HG03575 (cell line): ENCODE measurements around the gene ARHGEF16.

ENCODE experiments used
- ATAC-seq: cut with Tn5 transposase; IDR thresholded peaks from one replicate; pipeline ENCODE4 v1.9.1; 2021; ENCODE audit not compliant: unreplicated experiment, insufficient number of reproducible peaks, low FRiP score; ENCODE audit errors: extremely low read depth

Gene ARHGEF16

DNA sequence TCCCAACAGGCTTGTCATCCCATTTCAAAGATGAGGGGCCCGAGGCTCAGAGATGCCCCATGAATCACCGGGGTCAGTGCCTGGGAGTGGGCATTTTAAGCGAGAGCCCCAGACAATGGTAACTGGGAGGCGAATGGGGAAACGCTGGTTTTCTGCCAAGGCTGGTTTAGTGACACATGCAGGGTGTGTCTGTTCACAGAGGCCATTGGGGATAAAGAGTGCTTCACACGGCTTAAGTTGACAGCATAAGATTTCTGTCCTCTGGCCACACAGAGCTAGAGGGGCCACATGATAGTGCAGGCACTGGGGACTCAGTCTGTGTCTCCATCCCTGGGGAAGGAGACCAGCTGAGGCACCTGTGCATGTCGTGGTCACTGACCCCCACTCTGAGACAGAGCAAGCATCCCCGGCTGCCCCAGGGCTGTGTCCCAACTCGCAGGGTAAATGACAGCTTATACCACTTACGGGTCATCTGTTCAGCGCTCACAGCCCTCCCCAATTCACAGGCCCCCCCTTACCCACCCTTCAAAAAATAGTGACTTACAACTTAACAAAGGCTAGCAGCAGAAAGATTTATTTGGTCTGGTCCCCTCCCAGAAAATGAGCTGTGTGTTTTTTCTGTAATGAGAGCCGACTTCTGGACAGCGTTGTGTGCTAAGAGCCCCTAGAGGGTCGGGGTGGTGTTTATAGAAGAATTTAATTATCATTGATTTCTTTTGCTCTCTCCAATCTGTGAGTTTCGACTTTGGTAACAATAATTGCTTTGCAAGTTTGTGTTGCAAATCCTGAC lies 34.9 kb upstream of the ARHGEF16 start:
- ATAC-seq, result no peak

DNA sequence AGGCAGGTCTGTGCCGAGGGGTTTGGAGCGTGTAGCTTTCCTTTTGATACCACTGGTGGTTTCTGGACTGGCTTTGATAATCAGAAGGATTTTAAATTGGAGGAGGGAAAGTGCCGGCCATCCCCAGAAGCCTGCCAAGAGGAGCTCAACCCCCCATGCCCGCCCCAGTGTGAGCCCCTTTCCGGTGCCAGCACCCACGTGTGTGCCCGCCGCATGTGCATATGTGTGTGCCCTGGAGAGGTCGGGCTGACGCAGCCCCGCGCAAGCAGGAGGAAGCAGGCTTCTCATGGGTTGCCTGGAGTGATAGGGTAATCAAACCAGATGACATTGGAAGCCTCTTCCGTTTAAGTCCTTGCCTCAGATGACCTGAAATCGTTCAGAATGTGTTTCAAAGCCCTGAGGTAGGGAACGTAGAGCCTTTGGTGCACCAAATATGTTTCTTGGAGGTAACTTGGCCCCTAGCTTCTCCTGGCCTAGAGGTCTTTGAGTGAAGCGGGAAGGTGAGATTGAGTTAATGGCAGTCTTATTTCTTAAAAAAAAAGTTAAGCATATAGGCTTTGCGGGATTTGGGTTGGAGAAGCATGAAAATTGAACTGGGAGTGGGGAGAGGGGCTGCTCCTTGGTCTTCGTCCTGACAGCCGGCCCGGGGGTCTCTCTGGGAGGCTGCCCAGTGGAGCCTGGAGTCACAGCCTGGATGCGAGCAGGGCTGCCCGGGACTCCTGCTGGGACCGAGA lies 34.1 kb upstream of the ARHGEF16 start:
- ATAC-seq, result no peak

DNA sequence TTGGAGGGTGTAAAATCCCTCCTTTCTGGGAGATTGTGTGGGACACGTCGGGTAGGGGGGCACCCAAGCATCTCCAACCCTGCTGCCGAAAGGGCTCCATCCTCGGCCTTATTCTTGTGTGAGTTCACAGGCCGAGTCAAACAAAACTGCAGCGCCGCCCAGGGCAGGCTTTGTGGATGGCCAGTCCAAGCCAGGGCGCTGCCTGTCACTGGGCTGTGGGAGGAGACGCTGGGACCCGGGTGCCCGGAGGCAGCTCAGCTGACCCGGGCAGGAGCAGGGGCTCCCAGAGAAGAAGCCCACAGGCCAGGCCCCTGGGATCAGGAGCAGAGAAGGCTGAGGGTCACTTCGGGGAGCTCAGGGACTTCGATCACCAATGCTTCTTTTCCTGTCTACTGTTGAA lies 31.8 kb upstream of the ARHGEF16 start:
- ATAC-seq, result no peak

DNA sequence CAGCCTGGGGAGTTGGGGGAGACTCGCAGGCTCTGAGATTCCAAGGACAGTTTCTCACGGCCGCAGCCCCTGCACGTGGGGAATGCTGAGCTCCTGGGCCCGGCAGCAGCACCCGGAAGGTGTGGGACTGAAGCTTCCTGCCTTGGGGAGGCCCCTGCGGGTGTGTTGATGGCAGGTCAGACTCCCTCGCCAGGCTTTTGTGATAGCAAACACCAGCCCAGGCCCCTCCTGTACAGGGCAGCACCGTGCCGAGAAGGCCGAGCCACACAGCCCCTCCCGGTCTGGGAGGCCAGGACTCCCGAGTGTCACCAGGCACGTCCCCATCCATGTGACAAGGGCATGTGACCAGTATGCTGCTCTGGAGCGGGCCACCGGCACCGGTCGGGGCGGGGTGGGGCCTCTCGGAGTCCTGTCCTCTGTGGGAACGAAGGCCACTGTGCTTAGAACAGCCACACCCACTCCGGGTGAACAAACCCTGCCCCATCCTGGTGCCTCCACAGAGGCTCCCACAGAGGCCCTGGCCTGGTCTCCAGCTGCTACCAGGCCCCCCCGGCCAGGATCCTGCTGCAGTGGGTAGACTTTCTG lies 31.1 kb upstream of the ARHGEF16 start:
- no peak for ATAC-seq

DNA sequence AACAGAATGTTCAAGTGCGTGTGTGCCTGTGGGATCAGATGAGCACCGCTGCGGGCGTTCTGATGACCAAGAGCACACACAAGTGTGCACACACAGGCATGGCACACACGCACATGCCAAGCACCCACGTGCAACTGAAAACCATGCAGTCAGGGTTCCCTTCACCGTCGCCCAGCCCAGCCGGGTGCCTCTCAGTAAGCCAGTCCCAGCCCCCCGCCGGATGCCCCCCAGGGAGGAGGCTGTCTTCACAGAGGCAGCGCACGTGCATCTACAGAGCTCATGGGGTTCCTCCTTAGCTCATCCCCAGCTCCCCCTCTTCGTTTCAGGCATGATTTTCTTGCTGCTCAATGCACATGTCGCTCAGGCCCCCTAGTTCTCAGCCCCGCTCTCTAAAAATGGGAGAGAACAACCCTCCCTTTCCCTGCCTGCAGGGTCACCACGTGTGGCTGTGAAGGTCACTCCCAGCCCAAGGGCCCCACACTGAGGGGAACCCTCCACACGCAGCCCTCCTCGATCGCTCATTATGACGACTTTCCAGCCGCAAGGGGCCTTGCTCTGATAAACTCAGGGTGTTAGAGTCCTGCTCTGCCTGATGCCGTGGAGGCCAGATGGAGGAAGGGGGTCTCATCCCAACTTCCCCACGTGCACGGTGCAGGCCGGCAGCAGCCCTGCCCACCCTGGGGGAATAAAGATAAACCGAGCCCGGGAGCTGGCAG lies 30.4 kb upstream of the ARHGEF16 start:
- no peak for ATAC-seq

DNA sequence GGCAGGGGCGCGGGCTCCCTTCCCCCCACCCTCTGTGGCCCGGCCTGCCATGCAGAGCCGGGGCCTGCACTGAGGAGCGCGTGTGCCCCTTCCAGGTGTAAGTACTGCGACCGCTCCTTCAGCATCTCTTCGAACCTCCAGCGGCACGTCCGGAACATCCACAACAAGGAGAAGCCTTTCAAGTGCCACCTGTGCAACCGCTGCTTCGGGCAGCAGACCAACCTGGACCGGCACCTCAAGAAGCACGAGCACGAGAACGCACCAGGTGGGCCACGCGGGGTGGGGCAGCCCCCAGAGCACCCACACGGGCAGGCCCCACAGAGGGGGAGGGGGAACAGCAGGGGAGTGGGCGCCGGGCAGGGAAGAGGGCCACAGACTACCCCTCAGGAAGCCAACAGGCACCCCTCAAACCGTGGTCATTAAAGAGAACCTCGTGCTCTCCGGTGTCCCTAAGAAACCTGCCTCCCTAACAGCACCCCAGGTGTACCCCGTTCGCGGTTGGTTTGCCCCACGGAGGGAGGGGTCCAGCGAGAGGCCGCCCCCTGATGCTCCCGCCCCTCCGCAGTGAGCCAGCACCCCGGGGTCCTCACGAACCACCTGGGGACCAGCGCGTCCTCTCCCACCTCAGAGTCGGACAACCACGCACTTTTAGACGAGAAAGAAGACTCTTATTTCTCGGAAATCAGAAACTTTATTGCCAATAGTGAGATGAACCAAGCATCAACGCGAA lies 28.8 kb upstream of the ARHGEF16 start:
- no peak for ATAC-seq

DNA sequence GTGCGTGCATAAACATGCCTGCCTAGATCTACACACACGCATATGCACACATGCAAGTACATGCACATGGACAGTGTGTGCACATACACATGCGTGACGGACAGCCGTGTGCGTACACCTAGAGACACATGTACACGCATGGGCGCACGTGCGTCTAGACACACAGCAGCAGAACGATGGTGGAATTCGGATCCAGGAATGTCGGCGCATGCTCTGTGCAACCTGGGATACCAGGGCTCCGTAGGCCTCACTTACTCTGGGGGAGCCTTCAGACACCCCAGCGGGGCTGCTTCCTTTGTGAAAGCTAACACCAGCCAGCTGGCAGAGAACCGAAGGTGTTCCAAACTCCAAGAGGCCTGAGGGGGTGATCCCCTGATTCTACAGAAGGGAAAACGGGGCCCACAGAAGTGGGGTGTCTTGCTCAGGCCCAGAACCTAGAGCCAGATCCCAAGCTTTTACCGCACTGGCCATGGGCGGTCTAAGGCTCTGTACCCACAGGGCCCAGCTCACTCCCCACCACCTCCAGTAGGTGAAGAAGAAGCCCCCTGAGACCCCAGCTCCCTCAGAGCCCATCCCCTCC lies 27.4 kb upstream of the ARHGEF16 start:
- ATAC-seq, result no peak

DNA sequence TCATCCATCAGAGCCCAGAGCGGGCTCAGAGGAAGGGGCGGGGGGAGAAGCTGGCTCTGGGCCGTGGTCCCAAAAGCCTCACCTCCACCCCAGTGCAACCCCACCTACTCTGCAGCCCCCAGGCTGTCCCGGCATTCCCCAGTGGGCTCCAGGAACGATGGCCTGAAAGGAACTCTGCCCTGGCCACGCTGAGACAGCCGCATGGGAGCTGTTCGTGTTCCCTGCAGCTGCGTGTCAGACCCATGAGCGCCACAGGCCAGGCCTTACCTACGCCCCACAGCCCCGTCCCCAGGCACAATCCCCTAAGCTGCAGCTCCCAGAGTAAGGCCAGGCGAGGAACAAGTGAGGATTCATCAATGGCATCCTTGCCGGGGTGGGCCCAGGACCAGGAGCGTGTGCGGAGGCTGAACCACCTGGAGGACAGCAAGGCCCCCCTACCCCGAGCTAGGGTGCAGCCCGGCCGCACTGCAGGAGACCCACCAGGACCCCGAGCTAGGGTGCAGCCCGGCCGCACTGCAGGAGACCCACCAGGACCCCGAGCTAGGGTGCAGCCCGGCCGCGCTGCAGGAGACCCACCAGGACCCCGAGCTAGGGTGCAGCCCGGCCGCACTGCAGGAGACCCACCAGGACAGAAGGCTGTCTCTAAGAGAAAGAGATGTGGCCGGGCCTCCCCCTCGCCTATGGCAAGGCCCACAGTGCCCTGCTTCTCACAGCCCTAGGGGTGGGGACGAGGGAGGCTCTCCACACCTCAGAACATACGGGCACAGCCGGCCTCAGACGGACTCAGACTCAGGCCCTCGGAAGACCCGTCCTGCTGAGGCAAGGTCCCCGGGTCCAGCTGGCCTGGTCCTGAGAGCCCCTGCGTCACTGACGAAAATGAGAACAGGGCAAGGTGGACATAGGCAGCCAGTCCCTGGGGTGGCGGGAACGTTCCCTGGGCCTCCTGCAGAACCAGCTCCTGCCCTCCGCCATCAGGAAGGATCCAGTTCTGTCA lies 26.5 kb upstream of the ARHGEF16 start:
- ATAC-seq, result no peak

DNA sequence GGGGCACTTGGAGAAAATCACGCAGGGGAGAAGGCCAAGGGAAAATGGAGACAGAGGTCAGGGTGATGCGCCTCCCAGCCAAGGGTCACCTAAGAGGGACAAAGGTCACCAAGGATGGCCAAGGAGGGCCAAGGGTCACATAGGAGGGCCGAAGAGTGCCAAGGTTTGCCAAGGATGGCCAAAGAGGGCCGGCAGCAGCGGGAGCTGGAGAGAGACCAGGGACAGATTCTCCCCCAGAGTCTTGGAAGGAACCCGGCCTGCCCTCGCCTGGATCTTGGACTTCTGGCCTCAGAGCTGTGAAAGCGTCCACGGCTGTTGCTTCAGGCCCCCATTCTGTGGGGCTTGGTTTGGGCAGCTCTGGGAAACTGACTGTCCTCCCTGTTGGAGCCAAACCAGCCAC lies 25.6 kb upstream of the ARHGEF16 start:
- no peak for ATAC-seq

DNA sequence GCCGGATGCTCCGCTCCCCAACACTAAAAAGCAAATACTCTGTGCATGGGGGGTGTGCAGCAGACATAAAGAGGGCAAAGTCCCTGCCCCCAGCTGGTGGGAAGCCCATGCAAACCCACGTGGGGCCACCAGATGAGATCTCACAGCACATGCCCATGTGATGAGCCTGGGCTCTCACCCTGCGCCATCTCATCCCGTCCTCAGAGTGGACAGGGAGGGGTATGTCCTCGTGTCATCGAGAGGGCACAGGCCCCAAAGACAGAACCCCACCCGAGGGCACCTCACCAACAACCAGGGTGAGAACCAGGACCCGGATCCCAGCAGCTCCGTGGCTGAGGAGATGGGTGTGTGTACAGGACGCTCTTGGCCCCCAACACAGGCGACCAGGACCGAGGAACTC lies 25.1 kb upstream of the ARHGEF16 start:
- no peak for ATAC-seq

DNA sequence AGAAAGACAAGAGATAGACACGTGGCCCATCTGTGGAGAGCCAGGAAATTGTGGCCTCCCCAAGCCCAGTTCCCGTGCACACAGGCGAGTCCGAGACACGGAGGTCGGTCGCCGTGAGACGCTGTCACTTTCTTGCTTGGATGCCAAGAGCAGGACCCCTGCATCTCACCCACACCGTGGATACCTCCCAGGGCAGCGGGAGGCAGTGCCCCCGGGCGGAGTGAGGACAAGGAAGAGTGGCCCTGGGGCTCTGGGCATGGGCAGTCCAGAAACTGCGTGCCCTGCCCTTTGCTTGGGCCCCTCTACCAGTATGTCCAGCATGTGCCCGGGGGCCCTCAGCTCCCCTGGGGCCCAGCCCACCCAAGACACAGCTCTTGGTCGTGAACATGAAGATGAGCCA lies 24.7 kb upstream of the ARHGEF16 start:
- ATAC-seq, result no peak

DNA sequence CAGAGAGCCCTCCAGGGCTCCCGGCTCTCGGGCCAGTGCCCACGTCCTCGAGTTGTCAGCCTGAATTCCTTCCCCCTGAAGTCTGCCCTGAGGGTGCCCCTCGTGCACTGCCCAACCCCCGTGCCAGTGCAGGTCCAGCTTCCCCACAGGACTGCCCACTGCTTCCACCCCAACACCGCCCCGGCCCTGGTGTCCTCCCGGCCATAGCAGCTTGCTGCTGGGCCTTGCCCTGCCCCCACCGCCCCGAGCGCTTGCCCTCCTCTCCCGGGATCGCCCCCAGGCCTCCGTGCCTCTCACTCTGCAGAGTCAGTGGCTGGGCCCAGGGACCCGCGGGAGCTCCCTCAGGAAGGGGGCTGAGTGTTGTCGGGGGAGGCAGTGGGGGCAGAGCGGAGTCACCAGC lies 24.1 kb upstream of the ARHGEF16 start:
- no peak for ATAC-seq

DNA sequence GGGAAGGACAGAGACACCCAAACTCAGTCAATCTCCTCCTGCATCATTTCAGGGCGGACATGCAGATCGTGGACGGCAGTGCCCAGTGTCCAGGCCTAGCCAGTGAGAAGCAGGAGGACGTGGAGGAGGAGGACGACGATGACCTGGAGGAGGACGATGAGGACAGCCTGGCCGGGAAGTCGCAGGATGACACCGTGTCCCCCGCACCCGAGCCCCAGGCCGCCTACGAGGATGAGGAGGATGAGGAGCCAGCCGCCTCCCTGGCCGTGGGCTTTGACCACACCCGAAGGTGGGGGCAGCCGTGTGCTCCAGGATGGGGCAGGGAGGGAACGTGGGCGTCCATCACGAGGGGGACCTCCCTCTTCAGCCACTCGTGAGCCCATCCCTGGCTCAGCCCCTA lies 23.6 kb upstream of the ARHGEF16 start:
- no peak for ATAC-seq

DNA sequence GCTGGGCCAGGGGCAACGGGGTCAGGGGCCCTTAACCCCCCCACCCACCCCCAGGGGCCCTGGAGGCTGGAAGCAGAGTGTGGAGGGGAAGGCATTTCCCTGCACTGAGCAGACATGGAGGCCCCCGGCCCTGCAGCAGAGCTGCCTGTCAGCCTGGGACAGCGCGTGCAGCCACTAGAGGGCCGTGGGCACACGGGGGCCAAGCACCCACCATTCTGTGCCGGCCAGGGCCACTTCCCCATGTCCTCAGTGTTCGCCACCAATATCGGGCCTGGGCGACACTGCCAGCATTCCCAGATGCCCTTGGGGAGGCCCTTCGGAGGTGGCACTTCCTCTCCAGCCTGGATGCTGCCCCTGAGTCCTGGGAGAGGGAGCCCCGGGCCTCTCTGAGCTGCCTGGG lies 23.2 kb upstream of the ARHGEF16 start:
- ATAC-seq, result no peak

DNA sequence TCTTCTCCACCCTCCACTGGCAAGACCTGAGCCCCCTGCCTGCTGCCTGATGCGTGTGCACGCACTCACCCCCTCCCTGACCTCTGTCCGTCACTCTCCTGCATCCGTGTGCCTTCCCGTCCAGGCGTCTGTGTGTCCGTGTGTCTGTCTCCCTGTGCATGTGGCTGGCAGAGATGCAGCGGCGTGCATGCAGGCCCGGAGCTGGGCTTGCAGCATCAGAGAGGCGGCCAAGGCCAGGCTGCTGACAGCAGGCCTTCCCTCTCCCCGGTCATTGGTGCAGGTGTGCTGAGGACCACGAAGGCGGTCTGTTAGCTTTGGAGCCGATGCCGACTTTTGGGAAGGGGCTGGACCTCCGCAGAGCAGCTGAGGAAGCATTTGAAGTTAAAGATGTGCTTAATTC lies 22.8 kb upstream of the ARHGEF16 start:
- no peak for ATAC-seq

DNA sequence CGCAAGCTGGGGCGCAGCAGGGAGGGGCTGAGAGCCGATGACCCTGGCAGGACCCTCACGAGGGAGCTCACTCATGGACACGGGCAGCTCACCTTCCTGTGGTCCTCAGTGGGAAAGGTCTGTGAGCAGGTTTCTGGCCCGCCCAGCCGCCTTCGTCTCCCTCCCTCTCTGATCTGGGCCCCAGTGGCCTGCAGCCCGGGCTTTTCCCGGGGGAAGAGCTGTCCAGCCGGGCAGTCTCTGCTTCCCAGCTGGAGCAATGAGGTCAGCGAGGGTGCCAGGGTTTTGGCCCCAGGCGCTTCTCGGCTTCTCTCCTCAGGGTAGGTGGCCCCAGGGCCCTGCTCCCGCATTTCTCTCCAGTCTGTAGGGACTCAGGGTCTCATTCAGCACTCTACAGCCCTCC lies 22.2 kb upstream of the ARHGEF16 start:
- ATAC-seq, result no peak

DNA sequence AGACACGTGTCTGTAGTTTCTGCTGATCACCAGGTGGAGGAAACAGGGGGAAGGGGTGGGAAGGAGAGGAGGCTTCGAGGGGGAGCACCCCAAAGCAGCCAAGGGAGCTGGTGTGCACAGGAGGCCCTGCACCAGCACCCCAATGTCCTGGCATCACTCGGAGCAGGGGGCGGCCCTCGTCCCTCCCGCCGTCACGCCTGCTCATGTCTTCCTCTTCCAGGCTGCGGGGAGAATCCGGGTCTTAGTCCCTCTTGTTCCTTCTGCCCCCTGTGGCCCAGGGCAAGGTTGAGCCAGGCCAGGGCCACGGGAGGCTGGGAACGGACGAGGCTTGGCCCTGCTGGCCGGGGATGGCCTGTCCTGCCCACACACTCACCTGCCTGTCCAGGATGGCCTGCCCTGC lies 21.4 kb upstream of the ARHGEF16 start:
- no peak for ATAC-seq
